ENCODE measurements around the gene ZNRF3. TPM values are rescaled to one million over a fixed set of nuclear protein-coding genes. Genes with fewer than 3 reads are reported as not detected.
A peak's percentile ranks its signal among the peaks of the same experiment; 100 is the strongest.

Gene ZNRF3
- total and polyA plus RNA-seq, 2 experiments from 2014 or later: 11.1 to 32.2 TPM

DNA sequence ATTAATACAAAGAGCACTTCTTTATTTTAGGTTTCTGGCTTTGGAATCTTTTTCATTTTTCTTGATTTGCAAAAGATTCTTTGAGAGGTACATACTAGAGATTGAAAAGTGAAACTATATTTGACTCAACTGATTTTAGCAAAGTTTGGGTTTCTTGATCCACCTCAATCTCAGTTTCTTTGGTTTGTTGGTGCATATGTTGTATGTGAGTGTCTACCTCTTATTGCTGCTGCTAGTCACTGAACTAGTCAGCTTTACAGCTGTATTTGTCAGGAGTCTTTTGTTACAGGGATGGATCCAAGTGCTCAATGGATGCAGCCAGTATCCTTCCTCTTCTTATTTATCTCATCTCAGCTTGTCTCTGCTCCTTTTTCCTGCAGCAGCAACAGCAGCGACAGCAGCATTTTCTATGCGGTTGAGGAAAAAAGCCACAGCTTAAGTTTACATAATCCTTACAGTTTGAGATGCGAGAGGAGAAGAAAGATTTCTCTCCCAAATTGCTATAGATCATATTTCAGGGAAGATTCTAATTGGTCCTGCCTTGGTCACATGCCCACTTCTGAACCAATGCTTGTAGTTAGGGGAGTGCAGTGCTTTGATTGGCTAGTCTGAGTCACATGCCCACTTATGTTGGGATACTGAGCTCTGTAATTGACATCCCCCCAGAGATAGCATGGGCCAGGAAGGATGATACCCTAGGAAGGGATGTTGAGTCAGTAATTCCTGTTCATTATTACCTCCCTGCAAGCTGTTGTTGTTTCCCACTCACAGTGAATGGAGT is 10.0 kb upstream of the ZNRF3 start:
- peaks cover 3% of the 10 kb centered on the region; the same call in 1 of the 2 replicates for H3F3A ChIP-seq (replicated peaks; ENCODE audit: low read depth)
- DNase-seq (ENCODE audit: low spot score): peak; percentile 31
- no peaks in the 10 kb centered on the region for H4K20me1 ChIP-seq (replicated peaks; ENCODE audit: insufficient read depth)
- TF ChIP-seq ZNF331 (CRISPR knock-in tag; IDR thresholded peaks at IDR 0.05; ENCODE audit: low read depth): no peak
- no peak for TF ChIP-seq JUNB (IDR thresholded peaks at IDR 0.05; ENCODE audit: unreplicated experiment)
- no peak for TF ChIP-seq CREB1 (CRISPR knock-in tag; IDR thresholded peaks at IDR 0.05; ENCODE audit: low read depth)
- TF ChIP-seq EZH2phosphoT487 (IDR thresholded peaks at IDR 0.05; ENCODE audit: unreplicated experiment): no peak
- TF ChIP-seq, protein P1, sequence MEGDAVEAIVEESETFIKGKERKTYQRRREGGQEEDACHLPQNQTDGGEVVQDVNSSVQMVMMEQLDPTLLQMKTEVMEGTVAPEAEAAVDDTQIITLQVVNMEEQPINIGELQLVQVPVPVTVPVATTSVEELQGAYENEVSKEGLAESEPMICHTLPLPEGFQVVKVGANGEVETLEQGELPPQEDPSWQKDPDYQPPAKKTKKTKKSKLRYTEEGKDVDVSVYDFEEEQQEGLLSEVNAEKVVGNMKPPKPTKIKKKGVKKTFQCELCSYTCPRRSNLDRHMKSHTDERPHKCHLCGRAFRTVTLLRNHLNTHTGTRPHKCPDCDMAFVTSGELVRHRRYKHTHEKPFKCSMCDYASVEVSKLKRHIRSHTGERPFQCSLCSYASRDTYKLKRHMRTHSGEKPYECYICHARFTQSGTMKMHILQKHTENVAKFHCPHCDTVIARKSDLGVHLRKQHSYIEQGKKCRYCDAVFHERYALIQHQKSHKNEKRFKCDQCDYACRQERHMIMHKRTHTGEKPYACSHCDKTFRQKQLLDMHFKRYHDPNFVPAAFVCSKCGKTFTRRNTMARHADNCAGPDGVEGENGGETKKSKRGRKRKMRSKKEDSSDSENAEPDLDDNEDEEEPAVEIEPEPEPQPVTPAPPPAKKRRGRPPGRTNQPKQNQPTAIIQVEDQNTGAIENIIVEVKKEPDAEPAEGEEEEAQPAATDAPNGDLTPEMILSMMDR (conservative IDR thresholded peaks at IDR 0.05; ENCODE audit: low read depth in 2 of 2): no peak
- TF ChIP-seq NANOG (IDR thresholded peaks at IDR 0.05; ENCODE audit: borderline replicate concordance): no peak
- Mint-ChIP-seq H3K4me1 (no peaks in the 10 kb centered on the region), H3K36me3 (ENCODE audit: low read depth) (no peaks in the 10 kb centered on the region), H3K27ac (no peak overlapping the region), H3K4me3 (no peak overlapping the region), H3K27me3 (ENCODE audit: insufficient read depth, low read depth, poor library complexity) (peaks cover 7% of the 10 kb centered on the region), H3K9me3 (no peaks in the 10 kb centered on the region)
- peak; percentile 45; the same call in 2 of the 3 replicates for ATAC-seq
- H3K9me2 ChIP-seq (ENCODE audit: insufficient read depth): no peaks in the 10 kb centered on the region
- H3K4me3 ChIP-seq: no peak overlapping the region
- H2AFZ ChIP-seq: peak overlapping the region; percentile 84
- no peak overlapping the region for H3K4me2 ChIP-seq
- H3K36me3 ChIP-seq (ENCODE audit: insufficient read depth): no peaks in the 10 kb centered on the region
- H3K27ac ChIP-seq (ENCODE audit: low read depth): no peak overlapping the region
- H3K79me2 ChIP-seq (replicated peaks; ENCODE audit: insufficient read depth): no peaks in the 10 kb centered on the region
- H3K4me1 ChIP-seq (ENCODE audit: insufficient read depth): no peaks in the 10 kb centered on the region
- no peaks in the 10 kb centered on the region for H3K27me3 ChIP-seq (ENCODE audit: insufficient read depth)

DNA sequence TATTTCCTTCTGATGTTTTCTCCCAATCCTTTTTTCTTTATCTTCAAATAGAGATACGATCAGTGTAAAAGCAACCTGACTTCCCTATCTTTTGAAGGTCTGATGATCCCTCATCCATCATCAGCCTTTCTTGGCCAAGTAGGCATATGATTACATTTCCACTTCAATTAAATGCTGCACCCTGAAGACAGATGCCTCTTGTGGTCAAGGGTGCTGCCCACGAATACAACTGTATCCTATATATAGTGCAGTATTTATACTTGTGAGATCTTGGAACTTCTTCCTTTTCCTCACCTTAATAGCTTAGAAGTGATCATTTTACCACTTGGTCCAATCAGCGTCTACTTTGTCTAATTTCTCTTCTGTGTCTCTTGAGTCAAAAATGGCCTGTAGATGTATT is 9.3 kb upstream of the ZNRF3 start:
- Histone ChIP-seq H3K27me3 (ENCODE audit: insufficient read depth) (no peaks in the 10 kb centered on the region), H3K27ac (ENCODE audit: low read depth) (no peak overlapping the region), H3K4me1 (ENCODE audit: insufficient read depth) (no peaks in the 10 kb centered on the region), H3K9me2 (ENCODE audit: insufficient read depth) (no peaks in the 10 kb centered on the region), H3K4me3 (no peak overlapping the region), H4K20me1 (replicated peaks; ENCODE audit: insufficient read depth) (no peaks in the 10 kb centered on the region), H3K36me3 (ENCODE audit: insufficient read depth) (no peaks in the 10 kb centered on the region), H3K4me2 (no peak overlapping the region), H3F3A (replicated peaks; ENCODE audit: low read depth) (peaks cover 3% of the 10 kb centered on the region; the same call in 1 of the 2 replicates), H2AFZ (no peak overlapping the region), H3K79me2 (replicated peaks; ENCODE audit: insufficient read depth) (no peaks in the 10 kb centered on the region)
- ATAC-seq: no peak
- no peaks in the 10 kb centered on the region for H3K9me3 Mint-ChIP-seq
- no peak for DNase-seq (ENCODE audit: low spot score)
- H3K27ac Mint-ChIP-seq: no peak overlapping the region
- no peaks in the 10 kb centered on the region for H3K4me1 Mint-ChIP-seq
- no peak overlapping the region for H3K4me3 Mint-ChIP-seq
- no peaks in the 10 kb centered on the region for H3K36me3 Mint-ChIP-seq (ENCODE audit: low read depth)
- H3K27me3 Mint-ChIP-seq (ENCODE audit: insufficient read depth, low read depth, poor library complexity): peaks cover 7% of the 10 kb centered on the region
- TF ChIP-seq, protein P1 (conservative IDR thresholded peaks at IDR 0.05; ENCODE audit: low read depth in 2 of 2): no peak
- TF ChIP-seq NANOG (IDR thresholded peaks at IDR 0.05; ENCODE audit: borderline replicate concordance) (no peak), STAT1 (IDR thresholded peaks at IDR 0.05; ENCODE audit: unreplicated experiment) (no peak), POLR2AphosphoS5 (IDR thresholded peaks at IDR 0.05; ENCODE audit: low read depth) (no peak), CREB1 (CRISPR knock-in tag; IDR thresholded peaks at IDR 0.05; ENCODE audit: low read depth) (no peak), ZNF114 (CRISPR knock-in tag; IDR thresholded peaks at IDR 0.05) (no peak), EZH2phosphoT487 (IDR thresholded peaks at IDR 0.05; ENCODE audit: unreplicated experiment) (no peak), ZNF331 (CRISPR knock-in tag; IDR thresholded peaks at IDR 0.05; ENCODE audit: low read depth) (no peak), JUNB (IDR thresholded peaks at IDR 0.05; ENCODE audit: unreplicated experiment) (no peak), EZH2 (IDR thresholded peaks at IDR 0.05; ENCODE audit: low read depth, unreplicated experiment) (no peak)
- TF ChIP-seq, protein P2, sequence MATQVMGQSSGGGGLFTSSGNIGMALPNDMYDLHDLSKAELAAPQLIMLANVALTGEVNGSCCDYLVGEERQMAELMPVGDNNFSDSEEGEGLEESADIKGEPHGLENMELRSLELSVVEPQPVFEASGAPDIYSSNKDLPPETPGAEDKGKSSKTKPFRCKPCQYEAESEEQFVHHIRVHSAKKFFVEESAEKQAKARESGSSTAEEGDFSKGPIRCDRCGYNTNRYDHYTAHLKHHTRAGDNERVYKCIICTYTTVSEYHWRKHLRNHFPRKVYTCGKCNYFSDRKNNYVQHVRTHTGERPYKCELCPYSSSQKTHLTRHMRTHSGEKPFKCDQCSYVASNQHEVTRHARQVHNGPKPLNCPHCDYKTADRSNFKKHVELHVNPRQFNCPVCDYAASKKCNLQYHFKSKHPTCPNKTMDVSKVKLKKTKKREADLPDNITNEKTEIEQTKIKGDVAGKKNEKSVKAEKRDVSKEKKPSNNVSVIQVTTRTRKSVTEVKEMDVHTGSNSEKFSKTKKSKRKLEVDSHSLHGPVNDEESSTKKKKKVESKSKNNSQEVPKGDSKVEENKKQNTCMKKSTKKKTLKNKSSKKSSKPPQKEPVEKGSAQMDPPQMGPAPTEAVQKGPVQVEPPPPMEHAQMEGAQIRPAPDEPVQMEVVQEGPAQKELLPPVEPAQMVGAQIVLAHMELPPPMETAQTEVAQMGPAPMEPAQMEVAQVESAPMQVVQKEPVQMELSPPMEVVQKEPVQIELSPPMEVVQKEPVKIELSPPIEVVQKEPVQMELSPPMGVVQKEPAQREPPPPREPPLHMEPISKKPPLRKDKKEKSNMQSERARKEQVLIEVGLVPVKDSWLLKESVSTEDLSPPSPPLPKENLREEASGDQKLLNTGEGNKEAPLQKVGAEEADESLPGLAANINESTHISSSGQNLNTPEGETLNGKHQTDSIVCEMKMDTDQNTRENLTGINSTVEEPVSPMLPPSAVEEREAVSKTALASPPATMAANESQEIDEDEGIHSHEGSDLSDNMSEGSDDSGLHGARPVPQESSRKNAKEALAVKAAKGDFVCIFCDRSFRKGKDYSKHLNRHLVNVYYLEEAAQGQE (IDR thresholded peaks at IDR 0.05; ENCODE audit: unreplicated experiment): no peak
- TF ChIP-seq, protein P3, sequence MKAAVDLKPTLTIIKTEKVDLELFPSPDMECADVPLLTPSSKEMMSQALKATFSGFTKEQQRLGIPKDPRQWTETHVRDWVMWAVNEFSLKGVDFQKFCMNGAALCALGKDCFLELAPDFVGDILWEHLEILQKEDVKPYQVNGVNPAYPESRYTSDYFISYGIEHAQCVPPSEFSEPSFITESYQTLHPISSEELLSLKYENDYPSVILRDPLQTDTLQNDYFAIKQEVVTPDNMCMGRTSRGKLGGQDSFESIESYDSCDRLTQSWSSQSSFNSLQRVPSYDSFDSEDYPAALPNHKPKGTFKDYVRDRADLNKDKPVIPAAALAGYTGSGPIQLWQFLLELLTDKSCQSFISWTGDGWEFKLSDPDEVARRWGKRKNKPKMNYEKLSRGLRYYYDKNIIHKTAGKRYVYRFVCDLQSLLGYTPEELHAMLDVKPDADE (IDR thresholded peaks at IDR 0.05): no peak
